ENCODE data around the gene SNX5. TPM values are rescaled to one million over a fixed set of nuclear protein-coding genes. Genes with fewer than 3 reads are reported as not detected.

SNX5 gene
- total and polyA plus RNA-seq, 9 of the 15 experiments (the other 6 are each of a cell fraction or from before 2014, with no cell fraction given): 53.5 to 276 (median 160) TPM

GRCh38 chr20:17965042-17965697 lies 3.4 kb downstream of the SNX5 start (continued):
- TF ChIP-seq NUFIP1 (IDR thresholded peaks at IDR 0.05; ENCODE audit: partially characterized antibody) (peak; percentile 53), ZNF592 (IDR thresholded peaks at IDR 0.05) (peak; percentile 53; the same call in 1 of the 2 replicates), CBFA2T2 (conservative IDR thresholded peaks at IDR 0.05) (0 out of 2 replicates have a peak, but pooled peaks have one; percentile 2), MITF (IDR thresholded peaks at IDR 0.05) (no peak), PKNOX1 (IDR thresholded peaks at IDR 0.05) (no peak), SUPT5H (IDR thresholded peaks at IDR 0.05) (peak; percentile 46; the same call in 1 of the 2 replicates), POLR2A (conservative IDR thresholded peaks at IDR 0.05) (peak; percentile 45), TCF7 (IDR thresholded peaks at IDR 0.05; ENCODE audit: borderline replicate concordance) (no peak), RNF2 (IDR thresholded peaks at IDR 0.05) (peak; percentile 48; the same call in 1 of the 2 replicates), ZKSCAN1 (IDR thresholded peaks at IDR 0.05; ENCODE audit: low read depth, low read length) (no peak), MAZ (CRISPR knock-in tag; conservative IDR thresholded peaks at IDR 0.05 in 1 of 2, IDR thresholded peaks at IDR 0.05 in 1 of 2) (no peak), SPI1 (IDR thresholded peaks at IDR 0.05; ENCODE audit: borderline replicate concordance, low read depth, low read length) (0 out of 2 replicates have a peak, but pooled peaks have one; percentile 18), CEBPB (tag; IDR thresholded peaks at IDR 0.05) (peak; percentile 78), ZFP91 (CRISPR knock-in tag; IDR thresholded peaks at IDR 0.05) (no peak), SOX6 (IDR thresholded peaks at IDR 0.05) (0 out of 2 replicates have a peak, but pooled peaks have one; percentile 23), RCOR1 (IDR thresholded peaks at IDR 0.05; ENCODE audit: borderline replicate concordance in 1 of 2, low read depth in 2 of 2, low read length in 2 of 2) (peak in 1 of 2 experiments; percentile 89; a peak in 2 of 4 replicates), KDM1A (IDR thresholded peaks at IDR 0.05) (peak in 1 of 2 experiments; percentile 38; a peak in 1 of 4 replicates), ATF7 (IDR thresholded peaks at IDR 0.05) (no peak), CEBPG (CRISPR knock-in tag; IDR thresholded peaks at IDR 0.05) (no peak), CEBPG (tag; conservative IDR thresholded peaks at IDR 0.05 in 1 of 2, IDR thresholded peaks at IDR 0.05 in 1 of 2) (peak in 1 of 2 experiments; percentile 65; a peak in 2 of 4 replicates), BRD4 (IDR thresholded peaks at IDR 0.05) (0 out of 2 replicates have a peak, but pooled peaks have one; percentile 2)

Data from K562 (cell line).